A549 (cell line): Measurements from ENCODE around the gene TCERG1.

Source experiments
- CTCF ChIP-seq: fragments of >200 bp; sonication (Bioruptor Twin); formaldehyde crosslinking; IDR thresholded peaks from 3 replicates; pipeline ENCODE4 v1.5.1; 2016
- E2F6 ChIP-seq: IDR thresholded peaks from 2 replicates; pipeline ENCODE4 v1.6.1; 2012; ENCODE audit warnings: low read depth, borderline replicate concordance
- NR3C1 ChIP-seq: fragments of >200 bp; sonication (Bioruptor Twin); formaldehyde crosslinking; IDR thresholded peaks from 3 replicates; pipeline ENCODE4 v1.6.1; 2017
- PHF8 ChIP-seq: fragments of 200-600 bp; sonication (generic); IDR thresholded peaks from 2 replicates; pipeline ENCODE4 v1.6.1; 2016; ENCODE audit warnings: low read depth, mild to moderate bottlenecking, antibody characterized with exemption, moderate library complexity, borderline replicate concordance
- POLR2AphosphoS2 ChIP-seq: conservative IDR thresholded peaks from 2 replicates; pipeline ENCODE4 v1.6.1; 2012; ENCODE audit warnings: low read length, improper control_type of control experiment, inconsistent platforms
- RAD21 ChIP-seq, 2 experiments: fragments of >200 bp in 1 of 2; sonication (Bioruptor Twin) in 1 of 2; formaldehyde crosslinking in 1 of 2; IDR thresholded peaks in 1 of 2; conservative IDR thresholded peaks in 1 of 2; 2 replicates in 1 of 2; 3 replicates in 1 of 2; pipeline ENCODE4 v1.6.1; 2012 to 2018; ENCODE audit warnings: inconsistent platforms in 1 of 2
- RFX5 ChIP-seq: fragments of 450-650 bp; IDR thresholded peaks from 2 replicates; pipeline ENCODE4 v1.7.1; 2014; ENCODE audit warnings: antibody characterized with exemption, mild to moderate bottlenecking, moderate library complexity
- TF ChIP-seq, protein P1 (sequence below): fragments of 200-600 bp; sonication (generic); IDR thresholded peaks from 2 replicates; pipeline ENCODE4 v1.6.1; 2016; ENCODE audit warnings: antibody characterized with exemption, mild to moderate bottlenecking, moderate library complexity
- TF ChIP-seq, protein P2 (sequence below): fragments of >200 bp; sonication (Bioruptor Twin); formaldehyde crosslinking; IDR thresholded peaks from 3 replicates; pipeline ENCODE4 v1.6.1; 2016

- TF ChIP-seq POLR2AphosphoS2, result no peak
- no peak for TF ChIP-seq NR3C1
- TF ChIP-seq RAD21 (conservative IDR thresholded peaks at IDR 0.05 in 1 of 2, IDR thresholded peaks at IDR 0.05 in 1 of 2), result no peak
- TF ChIP-seq PHF8, result no peak
- no peak for TF ChIP-seq CTCF
- no peak for TF ChIP-seq E2F6
- TF ChIP-seq RFX5, result no peak
- TF ChIP-seq, protein P1, sequence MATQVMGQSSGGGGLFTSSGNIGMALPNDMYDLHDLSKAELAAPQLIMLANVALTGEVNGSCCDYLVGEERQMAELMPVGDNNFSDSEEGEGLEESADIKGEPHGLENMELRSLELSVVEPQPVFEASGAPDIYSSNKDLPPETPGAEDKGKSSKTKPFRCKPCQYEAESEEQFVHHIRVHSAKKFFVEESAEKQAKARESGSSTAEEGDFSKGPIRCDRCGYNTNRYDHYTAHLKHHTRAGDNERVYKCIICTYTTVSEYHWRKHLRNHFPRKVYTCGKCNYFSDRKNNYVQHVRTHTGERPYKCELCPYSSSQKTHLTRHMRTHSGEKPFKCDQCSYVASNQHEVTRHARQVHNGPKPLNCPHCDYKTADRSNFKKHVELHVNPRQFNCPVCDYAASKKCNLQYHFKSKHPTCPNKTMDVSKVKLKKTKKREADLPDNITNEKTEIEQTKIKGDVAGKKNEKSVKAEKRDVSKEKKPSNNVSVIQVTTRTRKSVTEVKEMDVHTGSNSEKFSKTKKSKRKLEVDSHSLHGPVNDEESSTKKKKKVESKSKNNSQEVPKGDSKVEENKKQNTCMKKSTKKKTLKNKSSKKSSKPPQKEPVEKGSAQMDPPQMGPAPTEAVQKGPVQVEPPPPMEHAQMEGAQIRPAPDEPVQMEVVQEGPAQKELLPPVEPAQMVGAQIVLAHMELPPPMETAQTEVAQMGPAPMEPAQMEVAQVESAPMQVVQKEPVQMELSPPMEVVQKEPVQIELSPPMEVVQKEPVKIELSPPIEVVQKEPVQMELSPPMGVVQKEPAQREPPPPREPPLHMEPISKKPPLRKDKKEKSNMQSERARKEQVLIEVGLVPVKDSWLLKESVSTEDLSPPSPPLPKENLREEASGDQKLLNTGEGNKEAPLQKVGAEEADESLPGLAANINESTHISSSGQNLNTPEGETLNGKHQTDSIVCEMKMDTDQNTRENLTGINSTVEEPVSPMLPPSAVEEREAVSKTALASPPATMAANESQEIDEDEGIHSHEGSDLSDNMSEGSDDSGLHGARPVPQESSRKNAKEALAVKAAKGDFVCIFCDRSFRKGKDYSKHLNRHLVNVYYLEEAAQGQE, result no peak
- TF ChIP-seq, protein P2, sequence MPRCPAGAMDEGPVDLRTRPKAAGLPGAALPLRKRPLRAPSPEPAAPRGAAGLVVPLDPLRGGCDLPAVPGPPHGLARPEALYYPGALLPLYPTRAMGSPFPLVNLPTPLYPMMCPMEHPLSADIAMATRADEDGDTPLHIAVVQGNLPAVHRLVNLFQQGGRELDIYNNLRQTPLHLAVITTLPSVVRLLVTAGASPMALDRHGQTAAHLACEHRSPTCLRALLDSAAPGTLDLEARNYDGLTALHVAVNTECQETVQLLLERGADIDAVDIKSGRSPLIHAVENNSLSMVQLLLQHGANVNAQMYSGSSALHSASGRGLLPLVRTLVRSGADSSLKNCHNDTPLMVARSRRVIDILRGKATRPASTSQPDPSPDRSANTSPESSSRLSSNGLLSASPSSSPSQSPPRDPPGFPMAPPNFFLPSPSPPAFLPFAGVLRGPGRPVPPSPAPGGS, result no peak
Observed at GRCh38 chr5:146519554-146519953, 72.4 kb downstream of the TCERG1 start.
